Mesendoderm (in vitro differentiated cells): ENCODE data around the gene DLG3.

Experiments used
- DNase-seq: peaks from one replicate; pipeline ENCODE4 v3.0.0; 2013
- H2AK5ac ChIP-seq: 2 replicates; pipeline ENCODE4 v1.6.1; 2013; ENCODE audit warnings: low read length, inconsistent platforms
- H2BK120ac ChIP-seq: 2 replicates; pipeline ENCODE4 v1.6.1; 2013; ENCODE audit warnings: low read depth, mild to moderate bottlenecking, low read length, moderate library complexity, mixed read lengths
- H2BK15ac ChIP-seq: replicated peaks from 2 replicates; pipeline ENCODE4 v1.6.1; 2013; ENCODE audit warnings: low read depth, mild to moderate bottlenecking, moderate library complexity
- H2BK5ac ChIP-seq: 2 replicates; pipeline ENCODE4 v1.6.1; 2013; ENCODE audit warnings: low read length, inconsistent platforms
- H3K18ac ChIP-seq: 2 replicates; pipeline ENCODE4 v1.6.1; 2013; ENCODE audit warnings: mild to moderate bottlenecking, low read length, mixed read lengths
- H3K23ac ChIP-seq: one replicate; pipeline ENCODE4 v1.6.1; 2013; ENCODE audit warnings: low read length
- H3K27ac ChIP-seq: 2 replicates; pipeline ENCODE4 v1.5.1; 2013; ENCODE audit warnings: low read depth, mild to moderate bottlenecking, inconsistent platforms, low read length, moderate library complexity
- H3K27me3 ChIP-seq: 2 replicates; pipeline ENCODE4 v1.6.1; 2013; ENCODE audit warnings: low read length, control low read depth, mild to moderate bottlenecking, inconsistent platforms; ENCODE audit not compliant: insufficient read depth, poor library complexity
- H3K36me3 ChIP-seq: 2 replicates; pipeline ENCODE4 v1.6.1; 2013; ENCODE audit warnings: low read length, inconsistent platforms; ENCODE audit not compliant: control insufficient read depth, insufficient read depth
- H3K4ac ChIP-seq: one replicate; pipeline ENCODE4 v1.6.1; 2013; ENCODE audit warnings: low read depth, mild to moderate bottlenecking, low read length, moderate library complexity
- H3K4me1 ChIP-seq: 2 replicates; pipeline ENCODE4 v1.6.1; 2013; ENCODE audit warnings: low read depth, low read length, inconsistent platforms; ENCODE audit not compliant: control insufficient read depth
- H3K4me2 ChIP-seq: 2 replicates; pipeline ENCODE4 v1.6.1; 2013; ENCODE audit warnings: low read length
- H3K4me3 ChIP-seq: 2 replicates; pipeline ENCODE4 v1.5.1; 2013; ENCODE audit warnings: mild to moderate bottlenecking, low read length
- H3K56ac ChIP-seq: one replicate; pipeline ENCODE4 v1.6.1; 2013; ENCODE audit warnings: low read length
- H3K79me1 ChIP-seq: 2 replicates; pipeline ENCODE4 v1.6.1; 2013; ENCODE audit warnings: low read length, inconsistent platforms
- H3K79me2 ChIP-seq: 2 replicates; pipeline ENCODE4 v1.6.1; 2013; ENCODE audit warnings: mild to moderate bottlenecking, low read length; ENCODE audit not compliant: control insufficient read depth, insufficient read depth
- H3K9ac ChIP-seq: 2 replicates; pipeline ENCODE4 v1.6.1; 2013; ENCODE audit warnings: low read length, inconsistent platforms
- H4K5ac ChIP-seq: one replicate; pipeline ENCODE4 v1.6.1; 2013; ENCODE audit warnings: low read length
- H4K8ac ChIP-seq: one replicate; pipeline ENCODE4 v1.6.1; 2013; ENCODE audit warnings: low read depth, mild to moderate bottlenecking, control low read depth, low read length, moderate library complexity
- WGBS: extraction: QIAGEN DNeasy Blood & Tissue Kit; methylation state at CpG from one replicate; pipeline ENCODE4 v1.1.7; 2013; ENCODE audit warnings: low lambda C conversion rate, missing lambda C conversion rate; ENCODE audit not compliant: insufficient coverage; ENCODE audit errors: extremely low coverage; 5-methylcytosine and 5-hydroxymethylcytosine counted together

The DLG3 gene

GRCh38 chrX:70456256-70456655 is 11.6 kb downstream of the DLG3 start:
- no peak overlapping the region for H2BK5ac ChIP-seq
- no peaks in the 10 kb centered on the region for H3K79me1 ChIP-seq
- H3K18ac ChIP-seq: no peak overlapping the region
- H4K5ac ChIP-seq: no peak overlapping the region
- peak overlapping the region; percentile 57 for H3K4me3 ChIP-seq
- peak overlapping the region; percentile 67 for H3K4me2 ChIP-seq
- H4K8ac ChIP-seq: no peak overlapping the region
- H3K27me3 ChIP-seq: no peaks in the 10 kb centered on the region
- H3K27ac ChIP-seq: no peak overlapping the region
- H3K9ac ChIP-seq: peak overlapping the region; percentile 92
- no peak overlapping the region for H3K23ac ChIP-seq
- no peak overlapping the region for H2BK15ac ChIP-seq
- H2AK5ac ChIP-seq: no peak overlapping the region
- H3K79me2 ChIP-seq: peaks cover 20% of the 10 kb centered on the region
- H3K4me1 ChIP-seq: no peaks in the 10 kb centered on the region
- H3K4ac ChIP-seq: no peak overlapping the region
- WGBS: no CpG with 5 or more reads among the region's 2 CpGs
- peak overlapping the region; percentile 93 for H3K56ac ChIP-seq
- H2BK120ac ChIP-seq: no peak overlapping the region
- no peaks in the 10 kb centered on the region for H3K36me3 ChIP-seq
- no peak for DNase-seq

GRCh38 chrX:70461026-70461425 is 16.4 kb downstream of the DLG3 start:
- no peak overlapping the region for H3K4me2 ChIP-seq
- H3K79me2 ChIP-seq: peaks cover 23% of the 10 kb centered on the region
- no peaks in the 10 kb centered on the region for H3K4me1 ChIP-seq
- no peak overlapping the region for H3K27ac ChIP-seq
- H3K79me1 ChIP-seq: no peaks in the 10 kb centered on the region
- H3K36me3 ChIP-seq: no peaks in the 10 kb centered on the region
- no peak overlapping the region for H2BK5ac ChIP-seq
- no peak overlapping the region for H4K5ac ChIP-seq
- no peak overlapping the region for H3K56ac ChIP-seq
- H2BK120ac ChIP-seq: no peak overlapping the region
- H2BK15ac ChIP-seq: no peak overlapping the region
- no peak overlapping the region for H4K8ac ChIP-seq
- no peak overlapping the region for H3K18ac ChIP-seq
- H3K27me3 ChIP-seq: no peaks in the 10 kb centered on the region
- WGBS: no CpG with 5 or more reads among the region's 2 CpGs
- no peak overlapping the region for H3K9ac ChIP-seq
- H3K4ac ChIP-seq: no peak overlapping the region
- DNase-seq: no peak
- no peak overlapping the region for H3K4me3 ChIP-seq
- H2AK5ac ChIP-seq: no peak overlapping the region
- no peak overlapping the region for H3K23ac ChIP-seq

DNA sequence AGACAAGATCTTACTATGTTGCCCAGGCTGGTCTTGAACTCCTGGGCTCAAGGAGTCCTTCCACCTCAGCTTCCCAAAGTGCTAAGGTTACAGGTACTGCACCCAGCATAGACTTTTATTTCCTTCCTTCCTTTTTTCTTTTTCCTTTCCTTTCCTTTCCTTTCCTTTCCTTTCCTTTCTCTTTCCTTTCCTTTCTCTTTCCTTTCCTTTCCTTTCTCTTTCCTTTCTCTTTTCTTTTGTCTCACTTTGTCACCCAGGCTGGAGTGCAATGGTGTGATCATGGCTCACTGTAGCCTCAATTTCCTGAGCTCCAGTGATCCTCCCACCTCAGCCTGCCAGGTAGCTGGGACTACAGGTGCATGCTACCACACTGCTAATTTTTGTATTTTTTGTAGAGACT is 19.4 kb downstream of the DLG3 start:
- H3K27me3 ChIP-seq: no peaks in the 10 kb centered on the region
- no peak overlapping the region for H2BK120ac ChIP-seq
- no peaks in the 10 kb centered on the region for H3K4me1 ChIP-seq
- DNase-seq: no peak
- H4K5ac ChIP-seq: no peak overlapping the region
- H3K4me2 ChIP-seq: no peak overlapping the region
- H3K9ac ChIP-seq: no peak overlapping the region
- H2BK5ac ChIP-seq: no peak overlapping the region
- no peaks in the 10 kb centered on the region for H3K79me1 ChIP-seq
- peaks cover 12% of the 10 kb centered on the region for H3K79me2 ChIP-seq
- no peak overlapping the region for H3K23ac ChIP-seq
- no peak overlapping the region for H3K18ac ChIP-seq
- H2AK5ac ChIP-seq: no peak overlapping the region
- no peak overlapping the region for H3K56ac ChIP-seq
- H2BK15ac ChIP-seq: no peak overlapping the region
- H3K4me3 ChIP-seq: no peak overlapping the region
- H4K8ac ChIP-seq: no peak overlapping the region
- H3K27ac ChIP-seq: no peak overlapping the region
- no peaks in the 10 kb centered on the region for H3K36me3 ChIP-seq
- no peak overlapping the region for H3K4ac ChIP-seq

- Histone ChIP-seq H3K23ac (no peak overlapping the region), H3K4me2 (no peak overlapping the region), H3K18ac (no peak overlapping the region), H3K4me3 (no peak overlapping the region), H3K27me3 (no peaks in the 10 kb centered on the region), H3K4me1 (no peaks in the 10 kb centered on the region), H3K79me1 (no peaks in the 10 kb centered on the region), H3K79me2 (peaks cover 7% of the 10 kb centered on the region), H3K56ac (no peak overlapping the region), H2BK15ac (no peak overlapping the region), H2AK5ac (no peak overlapping the region), H2BK5ac (no peak overlapping the region), H3K9ac (no peak overlapping the region), H3K36me3 (no peaks in the 10 kb centered on the region), H2BK120ac (no peak overlapping the region), H4K8ac (no peak overlapping the region), H4K5ac (no peak overlapping the region), H3K4ac (no peak overlapping the region), H3K27ac (no peak overlapping the region)
- no peak for DNase-seq
These were observed 22.3 kb downstream of the DLG3 start for GRCh38 chrX:70466968-70467367.

GRCh38 chrX:70468709-70469108 is 24.1 kb downstream of the DLG3 start:
- H3K27me3 ChIP-seq: no peaks in the 10 kb centered on the region
- no peak overlapping the region for H2BK15ac ChIP-seq
- H4K5ac ChIP-seq: no peak overlapping the region
- no peaks in the 10 kb centered on the region for H3K79me1 ChIP-seq
- no CpG with 5 or more reads among the region's 1 CpG for WGBS
- no peak overlapping the region for H2BK5ac ChIP-seq
- H4K8ac ChIP-seq: no peak overlapping the region
- no peak for DNase-seq
- H3K36me3 ChIP-seq: no peaks in the 10 kb centered on the region
- H3K4ac ChIP-seq: no peak overlapping the region
- H3K23ac ChIP-seq: no peak overlapping the region
- no peak overlapping the region for H2BK120ac ChIP-seq
- no peak overlapping the region for H3K18ac ChIP-seq
- no peak overlapping the region for H2AK5ac ChIP-seq
- no peak overlapping the region for H3K27ac ChIP-seq
- no peak overlapping the region for H3K4me2 ChIP-seq
- peaks cover 5% of the 10 kb centered on the region for H3K79me2 ChIP-seq
- no peak overlapping the region for H3K4me3 ChIP-seq
- H3K4me1 ChIP-seq: no peaks in the 10 kb centered on the region
- no peak overlapping the region for H3K9ac ChIP-seq
- no peak overlapping the region for H3K56ac ChIP-seq

- Histone ChIP-seq H3K36me3 (no peaks in the 10 kb centered on the region), H3K18ac (no peak overlapping the region), H3K4me1 (no peaks in the 10 kb centered on the region), H4K5ac (no peak overlapping the region), H2BK120ac (no peak overlapping the region), H3K4me2 (no peak overlapping the region), H3K4ac (no peak overlapping the region), H2AK5ac (no peak overlapping the region), H3K9ac (no peak overlapping the region), H3K27ac (no peak overlapping the region), H2BK5ac (no peak overlapping the region), H2BK15ac (no peak overlapping the region), H4K8ac (no peak overlapping the region), H3K79me2 (no peaks in the 10 kb centered on the region), H3K4me3 (no peak overlapping the region), H3K23ac (no peak overlapping the region), H3K27me3 (no peaks in the 10 kb centered on the region), H3K56ac (no peak overlapping the region), H3K79me1 (no peaks in the 10 kb centered on the region)
- WGBS: no CpG with 5 or more reads among the region's 3 CpGs
- no peak for DNase-seq
These were observed 26.2 kb downstream of the DLG3 start for GRCh38 chrX:70470850-70471289.
